ENCODE data around the gene MAP2K7.

- TF ChIP-seq PBX3 (CRISPR knock-in tag; IDR thresholded peaks at IDR 0.05) (no peak), ZNF830 (tag by site-specific recombination; IDR thresholded peaks at IDR 0.05; ENCODE audit: low read depth) (no peak), CTCF (tag by site-specific recombination; IDR thresholded peaks at IDR 0.05) (no peak), ZNF24 (tag by site-specific recombination; IDR thresholded peaks at IDR 0.05) (no peak), ZNF157 (tag by site-specific recombination; IDR thresholded peaks at IDR 0.05) (no peak), ZNF155 (tag by site-specific recombination; IDR thresholded peaks at IDR 0.05) (no peak), ZNF132 (tag by site-specific recombination; IDR thresholded peaks at IDR 0.05; ENCODE audit: borderline replicate concordance) (no peak), ZNF140 (tag by site-specific recombination; IDR thresholded peaks at IDR 0.05) (no peak), GLIS1 (tag by site-specific recombination; IDR thresholded peaks at IDR 0.05) (no peak), ZNF366 (tag by site-specific recombination; conservative IDR thresholded peaks at IDR 0.05) (no peak), ATF2 (tag by site-specific recombination; IDR thresholded peaks at IDR 0.05; ENCODE audit: low read depth) (no peak)
Observed at GRCh38 chr19:7863157-7863970, 40.3 kb upstream of the MAP2K7 start.

Data from HEK293 (cell line).